PC-9 (cell line): ENCODE results near the gene VIPR1. TPM values are rescaled to one million over a fixed set of nuclear protein-coding genes. Genes with fewer than 3 reads are reported as not detected.

Experiments
- Bru-seq: library from RNA; stranded (reverse); fragments of 400-500 nt; gene quantifications from one replicate; lab custom pipeline; 2021; lab: Mats Ljungman, UMichigan
- BruChase-seq, 2 experiments: library from RNA; stranded (reverse); fragments of 400-500 nt; gene quantifications; one replicate each; lab custom pipeline; 2021; lab: Mats Ljungman, UMichigan
- BruUV-seq: library from RNA; stranded (reverse); fragments of 400-500 nt; replicated peaks from 2 replicates; lab custom pipeline; 2021; lab: Mats Ljungman, UMichigan
- CTCF ChIA-PET: fragments of 300-600 bp; sonication (Branson Sonifier 250); formaldehyde crosslinking; loops from one replicate; lab custom pipeline; 2022; ENCODE audit warnings: antibody characterized with exemption; lab: Charles Lee
- POLR2A ChIA-PET: fragments of 300-600 bp; sonication (Branson Sonifier 250); formaldehyde crosslinking; loops from one replicate; lab custom pipeline; 2022; ENCODE audit warnings: antibody characterized with exemption; ENCODE audit not compliant: unreplicated experiment; lab: Charles Lee
- DNase-seq, 2 experiments: peaks; one replicate each; pipeline versions ENCODE4 v3.0.0 to v3.0.0-alpha.2; 2015 to 2022; ENCODE audit warnings: mixed read lengths in 1 of 2
- H2AFZ ChIP-seq: fragments of 200-600 bp; sonication (generic); 2 replicates; pipeline ENCODE4 v1.8.1; 2017; ENCODE audit warnings: antibody characterized with exemption
- H3F3A ChIP-seq: fragments of 200-600 bp; sonication (generic); 2 replicates; pipeline ENCODE4 v1.8.1; 2017; ENCODE audit warnings: antibody characterized with exemption, mild to moderate bottlenecking, low read depth; ENCODE audit not compliant: insufficient read depth
- H3K27ac ChIP-seq: fragments of 200-600 bp; sonication (generic); 2 replicates; pipeline ENCODE4 v1.6.1; 2016; ENCODE audit warnings: mixed run types
- H3K27me3 ChIP-seq: fragments of 200-600 bp; sonication (generic); 2 replicates; pipeline ENCODE4 v1.6.1; 2016; ENCODE audit warnings: low read depth, mixed run types; ENCODE audit not compliant: insufficient read depth
- H3K36me3 ChIP-seq: fragments of 200-600 bp; sonication (generic); 2 replicates; pipeline ENCODE4 v1.6.1; 2016; ENCODE audit warnings: low read depth, mixed run types
- H3K4me1 ChIP-seq: fragments of 200-600 bp; sonication (generic); replicated peaks from 2 replicates; pipeline ENCODE4 v1.6.1; 2016; ENCODE audit warnings: mixed run types; ENCODE audit not compliant: insufficient read depth
- H3K4me2 ChIP-seq: fragments of 200-600 bp; sonication (generic); 2 replicates; pipeline ENCODE4 v1.6.1; 2017; ENCODE audit warnings: mixed run types
- H3K4me3 ChIP-seq: fragments of 200-600 bp; sonication (generic); 2 replicates; pipeline ENCODE4 v1.6.1; 2016; ENCODE audit warnings: mixed run types
- H3K79me2 ChIP-seq: fragments of 200-600 bp; sonication (generic); 2 replicates; pipeline ENCODE4 v1.6.1; 2017; ENCODE audit warnings: low read depth, mixed run types
- H3K9me2 ChIP-seq: fragments of 200-600 bp; sonication (generic); 2 replicates; pipeline ENCODE4 v1.8.1; 2017; ENCODE audit warnings: mild to moderate bottlenecking; ENCODE audit not compliant: insufficient read depth
- H3K9me3 ChIP-seq: fragments of 200-600 bp; sonication (generic); 2 replicates; pipeline ENCODE4 v1.8.1; 2016; ENCODE audit warnings: low read depth; ENCODE audit not compliant: insufficient read depth
- H4K20me1 ChIP-seq: fragments of 200-600 bp; sonication (generic); 2 replicates; pipeline ENCODE4 v1.8.1; 2017; ENCODE audit not compliant: insufficient read depth
- EZH2 ChIP-seq: fragments of 200-600 bp; sonication (generic); IDR thresholded peaks from 2 replicates; pipeline ENCODE4 v1.8.0; 2017; ENCODE audit warnings: antibody characterized with exemption, low read depth
- intact Hi-C: fragments of 100-400 bp; cut with micrococcal nuclease; formaldehyde crosslinking; loops from one replicate; pipeline ENCODE4 v1.10.0; 2022; ENCODE audit not compliant: unreplicated experiment
- long read RNA-seq: library from polyadenylated mRNA; stranded (forward); transcript quantifications from one replicate; pipeline ENCODE4 v2.0.0, GENCODE V29; 2022
- total RNA-seq: library from RNA; stranded (reverse); gene quantifications from 2 replicates; pipeline ENCODE4 v1.2.3, GENCODE V29; 2021
- TF ChIP-seq, protein P1 (sequence below): fragments of 200-600 bp; sonication (generic); conservative IDR thresholded peaks from 2 replicates; pipeline ENCODE4 v1.6.1; 2017; ENCODE audit warnings: mixed run types, antibody characterized with exemption, mild to moderate bottlenecking, moderate library complexity

Gene VIPR1, protein sequence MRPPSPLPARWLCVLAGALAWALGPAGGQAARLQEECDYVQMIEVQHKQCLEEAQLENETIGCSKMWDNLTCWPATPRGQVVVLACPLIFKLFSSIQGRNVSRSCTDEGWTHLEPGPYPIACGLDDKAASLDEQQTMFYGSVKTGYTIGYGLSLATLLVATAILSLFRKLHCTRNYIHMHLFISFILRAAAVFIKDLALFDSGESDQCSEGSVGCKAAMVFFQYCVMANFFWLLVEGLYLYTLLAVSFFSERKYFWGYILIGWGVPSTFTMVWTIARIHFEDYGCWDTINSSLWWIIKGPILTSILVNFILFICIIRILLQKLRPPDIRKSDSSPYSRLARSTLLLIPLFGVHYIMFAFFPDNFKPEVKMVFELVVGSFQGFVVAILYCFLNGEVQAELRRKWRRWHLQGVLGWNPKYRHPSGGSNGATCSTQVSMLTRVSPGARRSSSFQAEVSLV
- total RNA-seq (19.7 and 23.9 TPM in 2 replicates), Bru-seq, nascent RNA (percentile 51 among the genes with signal in this experiment), BruChase-seq, experiment 1, labeled RNA remaining after a 2-hour chase (percentile 47 among the genes with signal in this experiment), BruChase-seq, experiment 2, labeled RNA remaining after a 6-hour chase (percentile 54 among the genes with signal in this experiment)
- long read RNA-seq, transcript VIPR1-201 (13 exons, 2,773 nt): major isoform, 10 of 21 reads
- long read RNA-seq, partial matches to known transcripts: 1 of 21 reads
- long read RNA-seq, other reads (novel, unspliced or antisense): 10 of 21 reads

DNA sequence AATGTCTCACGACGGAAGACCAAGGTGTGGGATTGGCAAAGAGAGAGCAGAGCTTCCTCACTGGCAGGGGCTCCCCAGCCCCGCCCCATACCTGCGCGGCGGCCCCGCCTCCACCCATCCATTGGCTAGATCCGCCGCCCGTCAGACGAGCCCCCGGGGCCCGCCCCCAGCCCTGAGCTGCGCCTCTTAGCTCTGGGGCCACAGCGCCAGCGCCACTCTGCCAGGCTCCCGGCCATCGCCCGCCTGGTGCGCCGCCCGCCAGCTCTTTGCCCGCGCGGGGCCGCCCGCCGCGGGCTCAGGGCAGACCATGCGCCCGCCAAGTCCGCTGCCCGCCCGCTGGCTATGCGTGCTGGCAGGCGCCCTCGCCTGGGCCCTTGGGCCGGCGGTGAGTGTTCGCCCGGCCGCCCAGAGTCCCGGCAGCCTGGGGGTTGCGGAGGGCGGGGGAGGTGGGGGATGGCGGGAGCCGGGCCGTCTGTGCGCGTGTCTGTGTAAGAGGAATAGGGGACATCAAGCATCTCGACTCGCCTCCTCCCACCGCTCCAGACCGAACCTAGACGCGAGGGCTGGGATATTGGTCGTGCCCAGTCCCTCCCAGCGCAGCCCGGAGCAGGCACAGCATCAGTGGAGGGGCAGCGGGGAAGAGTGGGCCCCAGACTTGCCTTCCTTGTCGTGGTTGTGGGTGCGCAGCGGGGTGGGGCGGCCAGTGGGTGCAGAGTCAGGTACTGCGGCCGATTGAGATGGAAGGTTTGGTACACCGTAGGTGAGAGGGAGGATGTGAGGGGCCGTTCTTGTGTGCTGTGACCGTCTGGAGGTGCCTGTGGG is at the start of gene VIPR1:
Gene VIPR1 (plus strand): TSS at position 215 of the 822 bp plus-strand sequence. CDS start 93 bp downstream, at position 308.
- BruUV-seq: no TSS peak
- Histone ChIP-seq H3K4me2 (peak within 1 kb of the TSS; percentile 82), H3K4me1 (peaks cover 38% of the 10 kb centered on the region), H3K9me2 (no peaks in the 10 kb centered on the region), H3K4me3 (peak within 1 kb of the TSS; percentile 64), H3K27ac (no peak within 1 kb of the TSS), H4K20me1 (no peaks in the 10 kb centered on the region), H3K9me3 (no peaks in the 10 kb centered on the region), H3K27me3 (no peaks in the 10 kb centered on the region), H3K79me2 (peaks cover 13% of the 10 kb centered on the region), H2AFZ (0 out of 2 replicates have a peak within 1 kb of the TSS, but pooled peaks have one; percentile 58), H3K36me3 (no peaks in the 10 kb centered on the region), H3F3A (peaks cover 22% of the 10 kb centered on the region)
- CTCF ChIA-PET: interaction anchor here (0.6 to 1.3 kb wide), 5 partner anchors 12 to 138 kb away, joined by 3 to 16 read pairs (median 6); no protein-coding TSS in a partner anchor
- POLR2A ChIA-PET: interaction anchor here (0.6 to 1.2 kb wide), 7 partner anchors 24 to 1495 kb away, joined by 3 to 30 read pairs (median 4); no protein-coding TSS in a partner anchor
- TF ChIP-seq EZH2: no peak
- peak; percentile 77 to 96 for DNase-seq
- intact Hi-C loops: loop anchor here (1.0 kb wide), 3 partner anchors 12 to 38 kb away; no protein-coding TSS in a partner anchor

DNA sequence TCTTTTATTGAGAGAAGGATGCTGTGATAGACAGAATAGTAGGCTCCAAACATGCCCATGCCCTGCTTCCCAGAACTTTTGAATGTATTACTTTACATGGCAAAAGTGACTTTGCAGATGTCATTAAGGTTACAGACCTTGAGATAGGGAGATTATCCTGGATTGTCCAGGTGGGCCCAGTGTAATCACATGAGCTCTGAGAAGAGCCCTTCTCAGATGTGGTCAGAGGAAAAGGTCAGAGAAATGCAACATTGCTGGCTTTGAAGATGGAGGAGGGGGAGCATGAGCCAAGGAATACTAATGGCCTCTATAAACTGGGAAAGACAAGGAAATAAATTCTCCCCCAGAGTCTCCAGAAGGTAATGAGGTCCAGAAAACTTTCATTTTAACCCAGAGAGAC is 46.2 kb upstream of the VIPR1 start:
- no peaks in the 10 kb centered on the region for H4K20me1 ChIP-seq
- H3K36me3 ChIP-seq: no peaks in the 10 kb centered on the region
- no peak overlapping the region for H3K4me2 ChIP-seq
- no peaks in the 10 kb centered on the region for H3K9me3 ChIP-seq
- H3K27ac ChIP-seq: no peak overlapping the region
- CTCF ChIA-PET: no interaction called here
- H3K4me1 ChIP-seq: no peaks in the 10 kb centered on the region
- intact Hi-C loops: no loop called here
- BruUV-seq: no TSS peak
- no peak overlapping the region for H2AFZ ChIP-seq
- H3K27me3 ChIP-seq: no peaks in the 10 kb centered on the region
- no peaks in the 10 kb centered on the region for H3K79me2 ChIP-seq
- H3F3A ChIP-seq: no peaks in the 10 kb centered on the region
- TF ChIP-seq, protein P1, sequence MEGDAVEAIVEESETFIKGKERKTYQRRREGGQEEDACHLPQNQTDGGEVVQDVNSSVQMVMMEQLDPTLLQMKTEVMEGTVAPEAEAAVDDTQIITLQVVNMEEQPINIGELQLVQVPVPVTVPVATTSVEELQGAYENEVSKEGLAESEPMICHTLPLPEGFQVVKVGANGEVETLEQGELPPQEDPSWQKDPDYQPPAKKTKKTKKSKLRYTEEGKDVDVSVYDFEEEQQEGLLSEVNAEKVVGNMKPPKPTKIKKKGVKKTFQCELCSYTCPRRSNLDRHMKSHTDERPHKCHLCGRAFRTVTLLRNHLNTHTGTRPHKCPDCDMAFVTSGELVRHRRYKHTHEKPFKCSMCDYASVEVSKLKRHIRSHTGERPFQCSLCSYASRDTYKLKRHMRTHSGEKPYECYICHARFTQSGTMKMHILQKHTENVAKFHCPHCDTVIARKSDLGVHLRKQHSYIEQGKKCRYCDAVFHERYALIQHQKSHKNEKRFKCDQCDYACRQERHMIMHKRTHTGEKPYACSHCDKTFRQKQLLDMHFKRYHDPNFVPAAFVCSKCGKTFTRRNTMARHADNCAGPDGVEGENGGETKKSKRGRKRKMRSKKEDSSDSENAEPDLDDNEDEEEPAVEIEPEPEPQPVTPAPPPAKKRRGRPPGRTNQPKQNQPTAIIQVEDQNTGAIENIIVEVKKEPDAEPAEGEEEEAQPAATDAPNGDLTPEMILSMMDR: no peak
- no peak for TF ChIP-seq EZH2
- no peak for DNase-seq
- no peak overlapping the region for H3K4me3 ChIP-seq
- H3K9me2 ChIP-seq: no peaks in the 10 kb centered on the region
- POLR2A ChIA-PET: no interaction called here

DNA sequence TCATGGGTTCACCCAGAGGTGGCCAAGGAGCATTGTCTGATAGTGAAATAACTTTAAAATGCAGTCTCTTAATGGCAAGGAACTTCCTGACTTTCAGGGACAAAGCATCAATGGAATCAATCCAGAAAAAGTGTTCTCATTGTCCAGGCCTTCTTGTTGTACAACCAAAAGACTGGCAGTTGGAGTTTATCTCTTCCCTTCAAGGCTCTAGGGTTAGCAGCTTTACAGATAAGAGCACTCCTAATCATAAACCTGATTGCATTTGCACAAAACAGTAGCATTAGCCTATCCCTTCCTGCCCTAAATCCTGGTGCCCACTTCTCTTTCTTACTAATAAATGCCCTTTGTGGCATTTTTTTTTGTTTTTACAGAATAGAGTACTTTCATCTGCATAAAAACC is 43.3 kb upstream of the VIPR1 start:
- H3K79me2 ChIP-seq: no peaks in the 10 kb centered on the region
- TF ChIP-seq EZH2: no peak
- TF ChIP-seq, protein P1: no peak
- no peaks in the 10 kb centered on the region for H3K27me3 ChIP-seq
- no peaks in the 10 kb centered on the region for H3K36me3 ChIP-seq
- no peaks in the 10 kb centered on the region for H3K9me3 ChIP-seq
- no peak overlapping the region for H3K4me2 ChIP-seq
- intact Hi-C loops: no loop called here
- CTCF ChIA-PET: no interaction called here
- H4K20me1 ChIP-seq: no peaks in the 10 kb centered on the region
- H3F3A ChIP-seq: no peaks in the 10 kb centered on the region
- H3K9me2 ChIP-seq: no peaks in the 10 kb centered on the region
- DNase-seq: no peak
- H3K4me1 ChIP-seq: no peaks in the 10 kb centered on the region
- no peak overlapping the region for H3K4me3 ChIP-seq
- H3K27ac ChIP-seq: no peak overlapping the region
- POLR2A ChIA-PET: no interaction called here
- BruUV-seq: no TSS peak
- H2AFZ ChIP-seq: no peak overlapping the region
